Heart left ventricle (tissue), 16 donors: ENCODE data around the gene KCNN2. TPM values are rescaled to one million over a fixed set of nuclear protein-coding genes. Genes with fewer than 3 reads are reported as not detected.
"Not testable (repeated sequence)": the region's sequence is repeated elsewhere in the genome, so short reads cannot be mapped to it uniquely, and the experiment has no call there.

ENCODE experiments used
- ATAC-seq, 4 donors: fragments of 200-7000 bp; cut with Tn5 transposase; one replicate each; pipeline ENCODE4 v1.9.1; 2020 to 2022; ENCODE audit warnings: moderate library complexity in 4 of 4, mild to moderate bottlenecking in 3 of 4, moderate number of reproducible peaks in 1 of 4
- DNase-seq, 5 donors: peaks; one replicate each; pipeline ENCODE4 v3.0.0-alpha.2; 2020
- H3K27ac ChIP-seq, 12 donors: fragments of 200-600 bp; sonication (generic) in 4 of 12; one replicate each; pipeline versions ENCODE4 v1.5.0 to v1.8.0; 2016 to 2022; ENCODE audit warnings: mild to moderate bottlenecking in 2 of 12
- H3K27me3 ChIP-seq, 9 donors: fragments of 200-600 bp; sonication (generic) in 2 of 9; one replicate each; pipeline versions ENCODE4 v1.5.1 to v1.8.0; 2016 to 2022; ENCODE audit warnings: mild to moderate bottlenecking in 3 of 9
- H3K36me3 ChIP-seq, 9 donors: fragments of 200-600 bp; sonication (generic) in 2 of 9; one replicate each; pipeline versions ENCODE4 v1.5.0 to v1.8.0; 2018 to 2022; ENCODE audit warnings: mild to moderate bottlenecking in 2 of 9
- H3K4me1 ChIP-seq, 12 donors: fragments of 200-600 bp; sonication (generic) in 4 of 12; one replicate each; pipeline versions ENCODE4 v1.5.0 to v1.8.0; 2016 to 2022; ENCODE audit warnings: mild to moderate bottlenecking in 3 of 12
- H3K4me3 ChIP-seq, 12 donors: fragments of 200-600 bp; sonication (generic) in 4 of 12; one replicate each; pipeline versions ENCODE4 v1.5.0 to v1.8.0; 2017 to 2022; ENCODE audit warnings: mild to moderate bottlenecking in 9 of 12, moderate library complexity in 4 of 12
- H3K9me3 ChIP-seq, 12 donors: fragments of 200-600 bp; sonication (generic) in 4 of 12; one replicate each; pipeline versions ENCODE4 v1.5.0 to v1.8.0; 2016 to 2022; ENCODE audit warnings: mild to moderate bottlenecking in 1 of 12
- CTCF ChIP-seq, 12 donors: fragments of 200-600 bp; sonication (generic) in 4 of 12; IDR thresholded peaks; one replicate each; pipeline versions ENCODE4 v1.5.0 to v1.8.0; 2018 to 2022; ENCODE audit warnings: antibody characterized with exemption in 12 of 12, mild to moderate bottlenecking in 5 of 12
- POLR2A ChIP-seq, 2 donors: fragments of 450-650 bp; IDR thresholded peaks; one replicate each; pipeline ENCODE4 v1.6.1; 2017; ENCODE audit warnings: antibody characterized with exemption in 2 of 2, mild to moderate bottlenecking in 2 of 2, moderate library complexity in 2 of 2
- WGBS, 4 donors: extraction: QIAGEN DNeasy Blood & Tissue Kit in 2 of 4; methylation state at CpG; one replicate each; pipeline versions ENCODE4 v1.1.5 to v1.1.7; 2013 to 2018; 5-methylcytosine and 5-hydroxymethylcytosine counted together
- intact Hi-C, 10 donors: fragments of 100-400 bp; cut with DNase I; formaldehyde crosslinking; loops; one replicate each; pipeline versions ENCODE4 v1.11.1 to v1.14.2; 2022
- polyA plus RNA-seq, 2 donors: library from polyadenylated mRNA; stranded (reverse); fragments of 200-250 nt; gene quantifications; one replicate each; pipeline ENCODE4 v1.2.3, GENCODE V29; 2013
- total RNA-seq, 9 donors: library from RNA; depleted of rRNA in 2 of 9; stranded (reverse); fragments of >200 nt in 2 of 9; fragmentation: NEBNext Ultra II Directional in 3 of 9; extraction: Animal tissue kit (Norgen Biotek cat#: 25700) in 3 of 9; gene quantifications; one replicate each; pipeline versions ENCODE4 v1.1.0 to v1.2.4, GENCODE V29; 2016 to 2023
- donor health status: ischemic (EF 13 %, LVEDD 7.1; RV severe dilation, severe dysfunction).
- donor health status: healthy with polysubstance abuse.
- donor health status: DM: no; HTN: yes; CAD: no.
- donor health status: DM: no; HTN: no; CAD: no.
- donor health status: ischemic (EF 25% LVEDD 6.9; RV normal size, moderate dysfunction).
- donor health status: ischemic (EF 25% LVEDD 5.7; RV mildly dilated, moderate dysfunction).
- donor health status: healthy.
- donor health status: DM: yes; HTN: yes; CAD: no.
- donor health status: ischemic (EF 35%, LVEDD 5.7; RV mildly dilated, moderate dysfunction).
- donor health status: nonischemic (EF 11% LVEDD 7.7; RV severe dilation, severe dysfunction).
- donor health status: DM: yes; HTN: yes; CAD: no.
- donor health status: PGD.
- donor health status: ischemic (EF 29% LVEDD 5.4; RV normal size, mild dysfunction).
- donor health status: nonischemic (EF 23%, LVEDD 6.1; RV moderate dilation, normal function).

Gene KCNN2
- total and polyA plus RNA-seq, 11 donors, result 1.2 to 11.6 (median 6.7) TPM

- Histone ChIP-seq H3K4me3 (no peak overlapping the region), H3K27me3 (no peaks in the 10 kb centered on the region), H3K9me3 (no peaks in the 10 kb centered on the region), H3K27ac (no peak overlapping the region), H3K36me3 (no peaks in the 10 kb centered on the region), H3K4me1 (no peaks in the 10 kb centered on the region)
- DNase-seq, result no peak
- TF ChIP-seq CTCF (IDR thresholded peaks at IDR 0.05) (no peak), POLR2A (IDR thresholded peaks at IDR 0.05) (no peak)
- no peak for ATAC-seq
- intact Hi-C loops, result no loop called here
These were observed 58.1 kb downstream of the KCNN2 start for GRCh38 chr5:114419959-114420358.

- no peaks in the 10 kb centered on the region for H3K36me3 ChIP-seq
- no peak overlapping the region for H3K27ac ChIP-seq
- H3K9me3 ChIP-seq, result no peaks in the 10 kb centered on the region
- intact Hi-C loops, result no loop called here
- no peak for DNase-seq
- no peak overlapping the region for H3K4me3 ChIP-seq
- 89 to 100% (median 94%) methylated on average over 1 of the region's 1 CpG for WGBS, 4 donors
- no peak for ATAC-seq
- TF ChIP-seq POLR2A (IDR thresholded peaks at IDR 0.05), result no peak
- no peak for TF ChIP-seq CTCF (IDR thresholded peaks at IDR 0.05)
- H3K27me3 ChIP-seq, result no peaks in the 10 kb centered on the region
- no peaks in the 10 kb centered on the region for H3K4me1 ChIP-seq
These were observed 65.3 kb downstream of the KCNN2 start for GRCh38 chr5:114427204-114427603.

- TF ChIP-seq CTCF (IDR thresholded peaks at IDR 0.05), result no peak
- no peak for TF ChIP-seq POLR2A (IDR thresholded peaks at IDR 0.05)
These were observed 68.7 kb downstream of the KCNN2 start for GRCh38 chr5:114430532-114430931.

GRCh38 chr5:114432684-114433083, 70.8 kb downstream of the KCNN2 start:
- H3K36me3 ChIP-seq, H3K9me3 ChIP-seq, H3K27me3 ChIP-seq, H3K4me3 ChIP-seq, H3K27ac ChIP-seq, intact Hi-C loops, H3K4me1 ChIP-seq, ATAC-seq: not testable (repeated sequence)
- 96 to 100% (median 98%) methylated on average over 5 to 30 of the region's 30 CpGs for WGBS, 4 donors
- peak in 1 of 5 donors; percentile 55 for DNase-seq

More at GRCh38 chr5:114430532-114430931, 68.7 kb downstream of the KCNN2 start:
- no peak for ATAC-seq
- Histone ChIP-seq H3K4me3 (no peak overlapping the region), H3K4me1 (peaks cover 0 to 8% (median 0%) of the 10 kb centered on the region in 12 donors), H3K9me3 (no peaks in the 10 kb centered on the region), H3K36me3 (no peaks in the 10 kb centered on the region), H3K27me3 (no peaks in the 10 kb centered on the region), H3K27ac (no peak overlapping the region)
- intact Hi-C loops, result no loop called here
- no peak for DNase-seq

- no peaks in the 10 kb centered on the region for H3K27me3 ChIP-seq
- H3K27ac ChIP-seq, result no peak overlapping the region
- no peak for DNase-seq
- peaks cover 0 to 12% (median 0%) of the 10 kb centered on the region in 12 donors for H3K4me1 ChIP-seq
- H3K9me3 ChIP-seq, result no peaks in the 10 kb centered on the region
- no peaks in the 10 kb centered on the region for H3K36me3 ChIP-seq
- intact Hi-C loops, result no loop called here
- H3K4me3 ChIP-seq, result no peak overlapping the region
- TF ChIP-seq CTCF (IDR thresholded peaks at IDR 0.05) (no peak), POLR2A (IDR thresholded peaks at IDR 0.05) (no peak)
- no peak for ATAC-seq
- 35 to 50% (median 39%) methylated on average over 5 of the region's 5 CpGs for WGBS, 4 donors
These were observed 72.7 kb downstream of the KCNN2 start for GRCh38 chr5:114434396-114435219.
